ENCODE measurements around the gene GRM7.

GRM7 gene

DNA sequence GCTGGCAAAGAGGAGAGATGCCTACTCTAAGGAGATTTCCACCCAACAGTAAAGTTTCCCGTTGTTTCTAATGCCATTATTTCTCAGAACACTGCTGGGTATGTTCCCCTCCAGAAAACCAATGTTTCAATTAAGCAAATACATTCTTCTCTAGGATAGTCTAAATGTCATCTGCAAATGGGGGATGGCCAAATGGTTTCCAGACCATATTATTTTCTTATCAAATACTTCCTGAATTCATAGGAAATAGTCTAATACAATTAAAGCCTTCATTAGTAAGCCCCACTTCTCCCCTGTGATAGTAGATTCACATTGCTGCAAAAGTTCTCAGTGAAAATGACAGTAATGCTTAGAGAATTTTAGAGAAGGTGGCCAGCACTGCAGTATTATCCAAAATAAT, 716.6 kb downstream of the GRM7 start:
- DNase-seq (ENCODE audit: low read depth in 3 of 3), result no peak

DNA sequence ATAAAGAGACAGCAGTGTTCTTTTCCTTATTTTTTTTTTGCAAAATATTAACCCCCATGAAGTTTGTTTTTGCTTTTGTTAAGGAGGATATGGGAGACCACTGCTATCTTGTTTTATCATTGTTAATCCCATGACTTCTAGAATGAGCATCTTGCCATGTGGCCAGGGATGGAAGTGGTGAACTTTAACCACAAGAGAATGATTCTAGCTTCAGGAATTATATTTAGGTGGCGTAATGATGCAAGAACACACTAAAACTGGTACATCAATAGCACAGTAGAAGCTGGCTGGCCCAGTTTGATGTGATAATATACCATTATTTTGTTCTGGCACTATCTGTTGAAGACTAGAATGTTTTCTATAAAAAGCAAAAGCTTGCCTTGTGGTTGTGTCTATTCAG, 720.9 kb downstream of the GRM7 start:
- no peak for DNase-seq (ENCODE audit: low read depth in 3 of 3)

DNA sequence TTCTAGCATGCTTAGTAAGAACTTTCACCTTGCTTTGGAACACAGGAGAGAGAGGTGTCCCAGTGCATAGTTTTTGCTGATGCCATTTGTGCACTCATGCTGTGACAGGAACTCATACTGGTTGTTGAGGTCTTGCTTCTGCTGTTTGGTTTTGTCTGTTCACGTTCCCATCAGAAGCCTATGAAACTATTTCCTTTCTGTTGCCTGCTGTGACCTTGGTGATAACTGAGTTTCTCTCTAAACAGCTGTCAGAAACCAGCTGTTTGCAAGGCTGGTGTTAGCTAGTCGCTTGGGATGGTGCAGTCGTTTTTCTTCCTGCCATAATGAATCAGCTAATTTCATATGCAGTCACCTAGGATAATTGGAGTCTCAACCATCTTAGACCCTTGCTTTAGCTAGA, 724.1 kb downstream of the GRM7 start:
- no peak for DNase-seq (ENCODE audit: low read depth in 3 of 3)

DNA sequence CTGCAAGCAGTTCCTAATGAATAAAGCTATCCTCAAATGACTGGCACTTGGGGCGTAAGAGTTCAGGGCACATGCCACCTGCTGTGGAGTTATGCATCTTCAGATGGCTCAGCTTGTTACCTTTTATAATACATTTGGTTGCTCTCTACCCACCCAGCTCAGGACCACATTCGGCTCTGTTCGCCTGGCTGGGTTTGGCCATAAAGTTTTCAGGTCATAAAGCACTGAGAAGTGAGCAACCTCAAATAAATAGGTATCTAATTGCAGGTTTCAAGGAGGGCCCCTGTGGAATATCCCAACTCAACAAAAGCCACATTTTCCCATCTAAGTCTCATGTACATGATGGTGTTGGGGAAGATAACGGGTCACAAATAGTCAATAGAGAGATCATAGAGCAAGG, 727.3 kb downstream of the GRM7 start:
- no peak for DNase-seq (ENCODE audit: low read depth in 3 of 3)

DNA sequence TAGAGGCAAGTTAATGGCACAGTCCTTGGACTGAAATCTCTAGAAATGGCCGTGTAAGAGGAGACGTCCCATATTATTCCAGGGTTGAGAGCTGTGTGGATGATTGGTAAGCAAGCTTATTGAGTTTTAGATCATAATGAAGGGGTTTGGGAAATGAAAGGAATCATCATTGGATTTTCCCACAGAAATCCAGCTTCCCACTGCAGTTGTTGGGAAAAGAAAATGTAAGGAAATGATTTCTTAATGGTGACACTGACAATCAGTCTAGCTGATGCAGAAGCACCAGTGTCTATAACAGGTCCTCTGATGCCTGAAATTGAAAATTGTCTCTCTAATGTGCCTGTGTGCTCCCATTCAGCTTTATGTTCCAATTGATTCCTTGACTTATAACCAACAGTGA, 728.6 kb downstream of the GRM7 start:
- no peak for DNase-seq (ENCODE audit: low read depth in 3 of 3)

DNA sequence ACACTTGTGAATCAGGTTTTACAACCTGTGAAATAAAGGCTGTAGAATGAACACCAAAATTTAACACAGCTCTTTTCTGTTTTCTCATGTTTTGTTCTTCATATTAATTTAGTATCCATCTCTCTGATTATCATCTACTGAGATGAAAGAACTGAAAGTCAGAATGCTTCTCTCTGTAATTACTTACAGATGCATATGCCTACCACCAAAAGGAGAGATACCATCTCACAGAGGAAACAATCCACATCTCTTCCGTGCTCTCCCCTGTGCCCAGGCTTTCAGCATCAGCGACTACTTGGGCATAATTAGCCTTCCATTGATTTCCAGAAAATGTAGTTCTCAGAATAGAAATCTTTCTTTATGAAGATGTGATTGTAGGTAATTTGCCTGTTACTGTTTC, 741.4 kb downstream of the GRM7 start:
- no peak for DNase-seq (ENCODE audit: low read depth in 3 of 3)

DNA sequence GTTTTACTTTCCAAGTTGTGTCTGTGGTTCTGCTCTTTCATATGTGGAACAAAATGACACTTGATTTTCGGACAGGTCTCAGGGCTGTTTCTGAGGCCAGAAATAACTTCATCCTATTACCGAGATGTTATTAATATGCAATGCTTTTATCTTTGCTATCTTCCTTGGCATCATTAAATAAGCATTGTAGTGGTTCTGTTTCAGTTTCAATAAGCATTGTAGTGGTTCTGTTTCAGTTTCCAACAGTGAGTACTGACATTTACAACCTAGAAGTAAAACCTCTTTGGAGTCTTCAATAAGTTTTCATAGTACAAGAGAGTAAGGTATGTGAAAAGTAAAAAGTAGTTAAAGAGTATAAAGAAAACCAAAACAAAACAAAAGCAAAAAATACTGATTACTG, 746.2 kb downstream of the GRM7 start:
- DNase-seq (ENCODE audit: low read depth in 3 of 3), result no peak

DNA sequence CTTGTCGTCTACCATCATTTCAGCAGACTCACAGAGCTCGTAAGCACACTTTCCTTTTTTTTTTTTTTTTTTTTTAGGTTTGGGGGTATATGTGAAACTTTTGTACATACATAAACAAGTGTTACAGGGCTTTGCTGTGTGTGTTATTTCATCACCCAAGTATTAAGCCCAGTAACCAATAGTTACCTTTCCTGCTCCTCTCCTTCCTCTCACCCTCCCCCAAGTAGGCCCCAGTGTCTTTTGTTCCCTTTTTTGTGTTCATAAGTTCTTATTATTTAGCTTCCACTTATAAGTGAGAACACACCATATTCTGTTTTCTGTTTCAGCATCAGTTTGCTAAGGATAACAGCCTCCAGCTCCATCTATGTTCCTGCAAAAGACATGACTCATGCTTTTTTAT, 746.8 kb downstream of the GRM7 start:
- no peak for DNase-seq (ENCODE audit: low read depth in 3 of 3)

DNA sequence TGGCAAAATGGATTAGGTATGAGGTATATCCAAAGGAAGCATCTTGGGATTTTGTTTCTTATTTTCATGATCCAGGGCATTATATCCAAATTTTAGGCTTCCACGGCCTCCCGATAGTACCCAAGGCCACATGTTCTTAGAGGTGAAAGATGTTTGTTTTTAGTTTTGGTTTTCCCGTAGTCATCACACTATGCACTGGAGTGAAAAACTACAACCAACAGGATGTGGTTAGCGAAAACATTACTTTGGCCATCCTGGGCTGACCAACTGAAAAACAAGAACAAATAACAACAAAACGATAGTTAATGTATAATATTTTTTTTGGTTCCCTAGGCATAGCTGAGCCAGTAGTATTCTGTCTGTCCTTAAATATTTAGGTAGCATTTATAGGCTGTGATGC, 749.7 kb downstream of the GRM7 start:
- no peak for DNase-seq (ENCODE audit: low read depth in 3 of 3)

DNA sequence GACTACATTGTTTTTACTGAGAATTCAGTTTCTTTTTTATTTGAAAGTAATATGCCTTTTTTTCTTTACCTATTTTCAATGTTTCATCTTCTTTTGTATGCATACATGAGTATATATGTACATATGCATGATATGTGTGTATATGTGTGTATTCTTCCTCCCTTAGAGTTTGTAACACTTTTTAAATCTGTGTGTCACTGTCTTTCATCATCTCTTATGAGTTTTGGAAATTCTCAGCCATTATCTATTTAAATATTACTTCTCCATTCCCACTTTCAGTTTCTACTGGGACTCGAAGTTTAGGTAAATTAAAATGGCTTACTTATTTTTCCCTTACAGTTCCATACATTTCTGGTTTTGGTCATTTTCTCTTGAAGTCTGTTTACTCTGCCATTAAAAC, 754.1 kb downstream of the GRM7 start:
- no peak for DNase-seq (ENCODE audit: low read depth in 3 of 3)

DNA sequence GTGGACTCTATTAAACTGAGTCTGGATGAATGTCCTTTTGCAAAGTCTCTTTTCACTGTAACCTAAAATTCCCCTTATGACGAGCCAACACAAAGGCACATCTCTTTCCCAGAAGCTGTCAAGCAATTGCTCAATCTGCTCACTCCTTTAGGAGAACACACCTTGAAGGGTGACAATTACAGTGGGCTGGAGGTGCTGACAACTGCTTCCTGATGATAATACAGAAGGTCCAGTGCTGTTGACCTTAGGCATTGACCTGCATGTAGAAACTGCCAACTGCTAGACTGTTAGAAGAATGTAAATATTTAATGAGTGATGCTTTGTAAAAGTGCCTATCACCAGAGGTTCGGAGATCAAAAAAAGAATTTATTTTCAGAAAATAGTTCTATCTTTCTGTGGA, 757.7 kb downstream of the GRM7 start:
- DNase-seq (ENCODE audit: low read depth in 3 of 3), result no peak

DNA sequence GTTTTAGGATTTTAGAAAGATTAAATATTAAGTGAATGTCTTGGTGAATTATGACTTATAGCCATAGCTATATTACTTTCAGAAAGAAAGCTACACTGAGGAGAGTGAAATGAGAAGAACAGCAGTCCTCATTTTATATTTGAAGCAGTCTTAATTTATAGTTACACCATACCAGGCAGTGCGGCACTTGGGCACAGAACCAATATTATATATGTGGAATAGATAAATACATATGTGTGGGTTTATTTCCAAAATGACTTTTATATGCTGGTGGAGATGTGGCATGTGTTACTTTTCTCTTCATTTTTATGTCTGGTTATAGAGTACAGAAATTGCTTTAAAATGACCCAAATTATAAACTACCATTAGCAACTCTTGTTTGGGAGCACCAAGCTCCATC, 759.5 kb downstream of the GRM7 start:
- no peak for DNase-seq (ENCODE audit: low read depth in 3 of 3)

DNA sequence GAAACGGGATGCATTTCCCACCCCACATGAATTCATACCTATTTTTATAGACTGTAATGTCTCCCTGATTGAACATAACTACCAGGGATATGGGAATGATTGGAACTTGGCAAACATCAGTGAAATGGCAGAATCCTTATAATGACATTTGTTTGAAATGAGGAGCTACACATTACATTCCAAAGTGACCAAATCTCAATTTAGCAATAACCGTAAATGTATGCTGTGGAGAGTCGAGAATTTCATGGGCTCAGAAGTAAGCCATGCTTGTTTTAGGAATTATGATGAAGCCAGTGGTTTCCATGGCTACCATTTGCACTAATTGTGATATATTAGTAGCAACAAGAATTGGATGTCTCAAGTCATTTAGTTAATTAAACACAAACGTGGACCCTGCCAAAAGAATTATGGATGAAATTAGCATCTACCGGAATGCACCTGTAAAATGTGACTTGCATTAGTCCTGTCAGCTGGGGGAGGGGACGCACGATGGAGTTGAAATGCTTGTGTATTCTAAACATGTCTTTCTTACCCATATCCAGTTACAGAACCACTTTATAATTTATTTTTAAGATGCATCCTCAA, 760.2 kb downstream of the GRM7 start:
- no peak for DNase-seq (ENCODE audit: low read depth in 3 of 3)

DNA sequence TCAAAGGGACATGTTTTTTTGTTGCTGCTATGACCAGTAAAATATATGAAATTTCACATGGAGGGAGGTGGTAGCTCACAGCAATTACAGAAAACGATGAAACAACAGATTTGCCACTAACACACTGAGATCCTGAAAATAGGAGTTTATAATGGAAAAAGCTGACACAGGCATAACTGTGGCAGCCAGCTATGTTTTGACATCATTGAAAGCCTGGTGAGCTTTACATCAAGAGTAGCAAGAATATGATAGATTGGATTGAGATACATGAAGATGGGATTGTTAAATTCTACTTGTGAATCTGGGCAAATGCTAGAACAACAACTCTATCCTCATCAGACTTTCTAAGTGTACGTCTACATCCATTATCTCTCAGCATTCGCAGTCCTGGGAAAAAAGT, 760.7 kb downstream of the GRM7 start:
- DNase-seq (ENCODE audit: low read depth in 3 of 3), result no peak

DNA sequence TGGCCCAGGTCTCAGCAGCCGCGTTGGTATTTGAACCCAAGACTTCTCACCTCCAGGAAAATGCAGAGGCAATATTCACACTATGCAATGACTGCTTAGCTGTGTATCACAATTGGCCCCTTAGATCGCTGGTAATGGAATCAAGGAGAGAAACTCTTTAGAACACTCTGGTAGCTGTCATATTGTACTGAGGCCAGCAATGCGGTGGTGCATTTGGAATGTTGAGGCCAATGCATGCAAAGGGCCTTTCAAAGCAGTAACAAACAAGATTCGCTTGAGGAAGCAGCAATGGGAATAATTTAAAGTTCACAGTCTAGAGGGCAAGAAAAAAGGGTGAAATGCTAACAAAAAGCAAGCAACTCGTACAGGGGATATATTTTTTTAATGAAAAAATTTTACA, 764.1 kb downstream of the GRM7 start:
- DNase-seq (ENCODE audit: low read depth in 3 of 3), result no peak

DNA sequence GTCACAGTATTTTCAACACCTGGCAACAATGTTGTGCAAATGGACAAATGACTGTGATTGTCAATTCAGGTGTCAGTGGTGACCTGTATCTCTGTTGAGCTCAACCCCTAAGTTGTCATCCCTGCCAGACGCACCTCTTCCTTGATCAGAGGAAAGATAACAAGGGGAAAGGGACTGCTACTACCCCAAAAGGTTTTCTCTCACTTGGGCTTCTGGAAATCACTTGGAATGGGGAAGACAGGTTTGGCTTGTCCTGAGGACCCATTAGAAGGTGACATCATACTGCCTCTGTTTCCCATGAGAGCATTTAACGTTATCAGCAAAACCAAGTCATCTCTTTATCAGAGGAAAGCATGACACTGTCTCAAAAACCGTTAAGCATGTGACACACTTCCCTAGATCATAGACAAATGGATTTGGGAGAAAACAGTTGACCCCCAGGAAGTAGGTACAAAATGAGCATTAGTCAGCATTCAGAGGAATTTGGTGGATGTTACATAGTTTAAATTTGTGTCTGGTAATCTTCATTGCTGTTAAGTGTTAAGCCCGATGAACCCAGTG, 769.5 kb downstream of the GRM7 start:
- DNase-seq (ENCODE audit: low read depth in 3 of 3), result no peak

DNA sequence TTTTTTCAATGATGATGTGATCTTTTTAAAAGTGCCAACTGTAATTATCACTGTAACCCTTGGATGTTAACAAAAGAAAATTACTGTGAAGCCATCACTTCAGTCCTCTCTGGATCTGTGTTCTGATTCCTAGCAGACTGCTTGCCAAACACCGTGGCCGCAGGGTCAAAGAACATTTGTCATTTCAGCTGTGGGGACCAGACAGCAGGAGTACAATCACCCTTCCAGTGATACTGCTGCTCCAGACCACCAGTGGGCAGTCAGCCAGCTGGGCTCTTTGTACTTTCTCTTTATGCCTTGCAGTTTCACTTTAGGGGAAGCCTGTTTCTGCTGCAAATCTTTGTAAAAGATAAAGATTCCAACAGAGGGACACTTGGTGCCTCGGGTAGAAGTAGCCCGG, 770.0 kb downstream of the GRM7 start:
- DNase-seq (ENCODE audit: low read depth in 3 of 3), result no peak

DNA sequence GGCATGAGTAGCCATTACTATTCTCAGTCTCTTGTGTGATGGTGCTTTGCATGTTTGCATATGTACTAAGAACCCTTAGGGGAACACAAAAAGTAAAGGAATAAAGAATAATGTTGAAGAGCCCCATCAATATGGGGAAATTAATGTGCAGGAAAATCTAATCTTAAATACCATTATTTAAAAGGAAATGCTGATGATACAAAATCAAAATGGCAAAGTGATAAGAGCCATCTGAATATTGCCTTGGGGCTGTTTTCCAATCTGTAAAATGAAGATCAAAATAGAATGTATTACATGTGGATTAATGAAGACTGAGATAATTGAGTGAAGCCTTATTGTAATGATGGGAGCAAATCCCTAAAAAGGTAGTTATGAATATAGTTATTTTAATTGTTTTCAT, 771.4 kb downstream of the GRM7 start:
- DNase-seq (ENCODE audit: low read depth in 3 of 3), result no peak

DNA sequence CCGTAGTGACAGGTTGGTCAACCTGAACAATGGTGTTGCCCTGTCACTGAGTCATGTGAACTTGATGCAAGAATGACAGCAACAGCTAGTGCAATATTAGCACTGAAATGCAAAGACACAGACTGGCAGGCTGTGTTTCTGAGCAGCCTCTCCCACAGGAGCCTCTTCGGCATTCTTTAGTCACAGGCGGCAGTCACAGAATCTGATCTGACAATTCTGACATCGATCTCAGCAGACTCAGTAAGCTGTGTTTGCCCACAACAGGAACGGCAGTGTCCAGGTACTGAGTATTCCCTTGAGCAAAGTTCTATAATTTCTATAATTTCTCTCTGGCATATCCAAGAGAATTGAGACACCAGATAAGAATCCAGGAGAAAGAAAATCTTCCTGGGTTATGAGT, 776.8 kb downstream of the GRM7 start:
- DNase-seq (ENCODE audit: low read depth in 3 of 3), result no peak

DNA sequence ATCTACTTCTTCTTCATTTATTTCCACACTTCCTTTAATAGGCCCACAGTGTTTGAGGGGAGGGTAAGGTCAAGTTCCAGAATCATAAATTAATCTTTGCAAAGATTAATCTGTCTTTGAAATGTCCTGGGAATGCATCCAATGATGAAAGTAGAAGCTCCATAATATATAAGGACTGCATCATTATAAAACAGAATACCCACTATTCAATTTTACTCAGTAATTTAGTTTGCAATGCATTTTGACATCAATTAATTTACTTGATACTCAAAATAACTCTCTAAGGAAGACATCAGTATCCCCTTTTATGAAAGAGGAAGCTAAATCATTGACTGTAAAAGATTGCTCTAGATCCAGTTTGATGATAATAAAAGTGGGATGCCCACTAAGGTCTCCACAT, 777.2 kb downstream of the GRM7 start:
- DNase-seq (ENCODE audit: low read depth in 3 of 3), result no peak

DNA sequence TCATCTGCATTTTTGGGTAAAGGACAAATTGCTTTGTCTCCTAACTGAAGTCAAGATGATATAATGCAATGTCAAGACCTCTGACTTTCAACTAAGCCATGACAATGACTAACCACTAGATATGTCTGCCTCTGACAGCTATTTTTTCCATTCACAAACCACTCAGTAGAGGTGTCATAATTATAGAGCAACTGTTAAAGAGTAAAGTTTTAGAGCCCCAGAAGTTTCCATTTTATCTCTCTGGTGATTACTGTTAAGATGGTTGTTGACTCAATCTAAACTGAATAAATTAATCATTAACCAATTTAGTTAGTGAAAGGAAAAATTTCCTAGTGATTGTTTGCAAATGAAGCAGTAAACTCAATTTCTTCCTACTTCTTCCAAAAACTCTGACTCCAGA, 779.9 kb downstream of the GRM7 start:
- no peak for DNase-seq (ENCODE audit: low read depth in 3 of 3)

DNA sequence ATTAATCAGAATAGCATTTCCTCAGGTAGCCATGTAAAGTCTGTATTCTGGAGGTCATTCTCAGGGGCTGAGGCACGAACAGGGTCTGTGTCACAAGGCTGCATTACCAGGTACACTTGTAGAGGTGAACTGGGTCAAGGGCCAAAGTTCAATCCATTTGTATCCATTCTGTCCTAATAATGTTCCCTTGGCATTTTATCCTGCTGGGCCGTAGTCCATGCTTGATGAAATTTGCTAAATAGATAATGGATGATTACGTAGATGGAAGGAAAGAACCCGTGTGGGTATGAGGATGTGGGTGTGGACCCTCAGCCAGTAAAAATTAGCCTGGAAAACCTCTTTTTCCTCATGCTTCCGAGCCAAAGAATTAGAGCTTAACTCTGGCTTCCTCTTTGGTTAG, 785.9 kb downstream of the GRM7 start:
- DNase-seq (ENCODE audit: low read depth in 3 of 3), result no peak

DNA sequence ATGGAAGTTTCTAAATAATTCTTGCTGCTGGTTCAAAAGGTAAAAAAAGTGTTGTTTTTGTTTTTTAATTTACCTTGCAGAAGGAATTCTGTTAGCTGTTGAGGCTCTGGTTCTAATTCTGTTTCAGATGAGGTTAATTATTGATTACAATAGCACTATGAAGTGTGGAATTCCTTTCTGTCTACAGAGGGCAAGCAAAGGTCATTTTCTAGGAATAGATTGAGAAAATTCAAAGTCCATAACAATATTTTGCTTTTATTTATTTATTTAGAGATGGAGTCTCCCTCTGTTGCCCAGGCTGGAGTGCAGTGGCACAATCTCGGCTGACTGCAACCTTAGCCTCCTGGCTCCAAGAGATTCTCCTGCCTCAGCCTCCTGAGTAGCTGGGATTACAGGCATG, 789.6 kb downstream of the GRM7 start:
- DNase-seq (ENCODE audit: low read depth in 3 of 3), result no peak

DNA sequence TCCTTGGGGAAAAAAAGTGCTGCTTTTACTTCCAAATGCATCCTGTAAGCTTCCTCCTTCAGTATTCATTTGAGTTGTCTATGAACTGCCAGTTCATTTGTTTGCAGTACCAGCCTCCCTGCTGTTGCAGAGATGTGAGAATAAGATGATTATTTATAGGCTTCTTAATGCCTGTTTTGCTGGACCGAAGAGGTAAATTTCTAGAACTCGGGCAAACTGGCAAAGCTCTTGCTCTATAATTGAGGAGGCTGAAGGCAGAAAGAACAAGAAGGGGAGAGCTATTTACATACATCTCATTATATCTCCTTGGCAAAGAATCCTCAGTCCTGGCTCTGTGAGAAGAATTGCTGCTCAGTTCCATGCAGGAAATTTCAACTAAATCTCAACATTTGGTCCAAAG, 790.4 kb downstream of the GRM7 start:
- DNase-seq (ENCODE audit: low read depth in 3 of 3), result no peak
